Measurements from ENCODE around the gene ZBTB22.

- TF ChIP-seq GATA3 (IDR thresholded peaks at IDR 0.05; ENCODE audit: low read depth, low read length): no peak
- TF ChIP-seq GATA2 (IDR thresholded peaks at IDR 0.05; ENCODE audit: low read depth, low read length): no peak
Observed at GRCh38 chr6:33335916-33336315, 18.4 kb upstream of the ZBTB22 start.

All from SH-SY5Y (cell line).